DOHH2 (cell line): ENCODE measurements around the gene PHF20.

ENCODE experiments used
- H3F3A ChIP-seq: fragments of 200-600 bp; sonication (generic), shearing (Covaris generic); 2 replicates; pipeline ENCODE4 v1.6.0; 2016; ENCODE audit warnings: antibody characterized with exemption, mild to moderate bottlenecking; ENCODE audit not compliant: control insufficient read depth, insufficient read depth
- H3K27ac ChIP-seq: fragments of 200-600 bp; sonication (generic); 2 replicates; pipeline ENCODE4 v1.5.1; 2014; ENCODE audit warnings: low read depth, mild to moderate bottlenecking, low read length, moderate library complexity
- H3K27me3 ChIP-seq: fragments of 200-600 bp; sonication (generic); 2 replicates; pipeline ENCODE4 v1.6.1; 2014; ENCODE audit warnings: mild to moderate bottlenecking, low read length, mixed read lengths; ENCODE audit not compliant: control insufficient read depth
- H3K36me3 ChIP-seq: fragments of 200-600 bp; sonication (generic); 2 replicates; pipeline ENCODE4 v1.6.1; 2014; ENCODE audit warnings: mild to moderate bottlenecking, low read length, moderate library complexity, mixed read lengths; ENCODE audit not compliant: control insufficient read depth
- H3K4me1 ChIP-seq: fragments of 200-600 bp; sonication (generic); 2 replicates; pipeline ENCODE4 v1.6.1; 2014; ENCODE audit warnings: mild to moderate bottlenecking, low read length, mixed read lengths; ENCODE audit not compliant: control insufficient read depth
- H3K4me2 ChIP-seq: fragments of 200-600 bp; sonication (generic); 2 replicates; pipeline ENCODE4 v1.6.0; 2014; ENCODE audit warnings: mild to moderate bottlenecking, low read length, moderate library complexity
- H3K4me3 ChIP-seq: fragments of 200-600 bp; sonication (generic); 2 replicates; pipeline ENCODE4 v1.5.1; 2014; ENCODE audit warnings: mild to moderate bottlenecking, low read length, mixed read lengths
- H3K79me2 ChIP-seq: fragments of 200-600 bp; sonication (generic); 2 replicates; pipeline ENCODE4 v1.6.1; 2014; ENCODE audit warnings: mild to moderate bottlenecking, low read length, mixed read lengths; ENCODE audit not compliant: control insufficient read depth
- H3K9me2 ChIP-seq: fragments of 200-600 bp; sonication (generic); replicated peaks from 2 replicates; pipeline ENCODE4 v1.6.1; 2014; ENCODE audit warnings: mild to moderate bottlenecking, low read length, mixed read lengths; ENCODE audit not compliant: control insufficient read depth
- H3K9me3 ChIP-seq: fragments of 200-600 bp; sonication (generic); 2 replicates; pipeline ENCODE4 v1.6.1; 2014; ENCODE audit warnings: antibody characterized with exemption, low read length, mixed read lengths; ENCODE audit not compliant: control insufficient read depth, insufficient read depth
- H4K20me1 ChIP-seq: fragments of 200-600 bp; sonication (generic); 2 replicates; pipeline ENCODE4 v1.6.0; 2014; ENCODE audit warnings: low read depth, mild to moderate bottlenecking, antibody characterized with exemption, low read length, moderate library complexity; ENCODE audit not compliant: control insufficient read depth, insufficient read depth
- EZH2phosphoT487 ChIP-seq: fragments of 200-600 bp; sonication (generic); IDR thresholded peaks from 2 replicates; pipeline ENCODE4 v1.6.1; 2017; ENCODE audit warnings: borderline replicate concordance, mild to moderate bottlenecking, antibody characterized with exemption, low read length, moderate library complexity, mixed read lengths
- TF ChIP-seq, protein P1 (sequence below): fragments of 200-600 bp; sonication (generic); IDR thresholded peaks from one replicate; pipeline ENCODE4 v1.5.1; 2014; ENCODE audit warnings: antibody characterized with exemption, mild to moderate bottlenecking, low read depth, low read length; ENCODE audit not compliant: poor library complexity, severe bottlenecking

Gene PHF20

DNA sequence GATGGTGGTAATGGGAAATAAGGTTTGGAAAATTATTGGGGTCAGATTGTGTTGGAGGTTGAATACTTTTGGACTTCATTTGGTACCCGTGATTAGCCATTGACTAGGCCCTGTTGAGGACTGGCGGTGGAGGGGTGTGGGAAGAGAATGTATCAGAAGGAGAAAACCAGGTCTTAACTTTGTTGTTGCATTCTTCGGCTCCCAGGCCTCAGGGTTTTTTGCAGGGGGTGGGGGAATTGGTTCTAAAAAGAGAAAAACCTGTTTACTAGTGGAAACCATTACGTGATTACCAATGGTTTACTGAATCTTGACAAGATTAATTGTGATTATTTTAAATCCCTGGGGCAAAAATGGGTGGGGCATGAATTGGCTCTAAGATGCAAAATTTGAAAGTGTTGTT, 85.1 kb downstream of the PHF20 start:
- Histone ChIP-seq H3K36me3 (peaks cover 5% of the 10 kb centered on the region), H3K27me3 (no peaks in the 10 kb centered on the region), H3K9me3 (no peaks in the 10 kb centered on the region), H3K4me1 (no peaks in the 10 kb centered on the region), H3K4me3 (no peak overlapping the region), H4K20me1 (no peaks in the 10 kb centered on the region), H3K27ac (no peak overlapping the region), H3K9me2 (no peaks in the 10 kb centered on the region), H3F3A (no peaks in the 10 kb centered on the region), H3K4me2 (no peak overlapping the region), H3K79me2 (no peaks in the 10 kb centered on the region)
- TF ChIP-seq, protein P1, sequence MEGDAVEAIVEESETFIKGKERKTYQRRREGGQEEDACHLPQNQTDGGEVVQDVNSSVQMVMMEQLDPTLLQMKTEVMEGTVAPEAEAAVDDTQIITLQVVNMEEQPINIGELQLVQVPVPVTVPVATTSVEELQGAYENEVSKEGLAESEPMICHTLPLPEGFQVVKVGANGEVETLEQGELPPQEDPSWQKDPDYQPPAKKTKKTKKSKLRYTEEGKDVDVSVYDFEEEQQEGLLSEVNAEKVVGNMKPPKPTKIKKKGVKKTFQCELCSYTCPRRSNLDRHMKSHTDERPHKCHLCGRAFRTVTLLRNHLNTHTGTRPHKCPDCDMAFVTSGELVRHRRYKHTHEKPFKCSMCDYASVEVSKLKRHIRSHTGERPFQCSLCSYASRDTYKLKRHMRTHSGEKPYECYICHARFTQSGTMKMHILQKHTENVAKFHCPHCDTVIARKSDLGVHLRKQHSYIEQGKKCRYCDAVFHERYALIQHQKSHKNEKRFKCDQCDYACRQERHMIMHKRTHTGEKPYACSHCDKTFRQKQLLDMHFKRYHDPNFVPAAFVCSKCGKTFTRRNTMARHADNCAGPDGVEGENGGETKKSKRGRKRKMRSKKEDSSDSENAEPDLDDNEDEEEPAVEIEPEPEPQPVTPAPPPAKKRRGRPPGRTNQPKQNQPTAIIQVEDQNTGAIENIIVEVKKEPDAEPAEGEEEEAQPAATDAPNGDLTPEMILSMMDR, result no peak
- TF ChIP-seq EZH2phosphoT487, result no peak

DNA sequence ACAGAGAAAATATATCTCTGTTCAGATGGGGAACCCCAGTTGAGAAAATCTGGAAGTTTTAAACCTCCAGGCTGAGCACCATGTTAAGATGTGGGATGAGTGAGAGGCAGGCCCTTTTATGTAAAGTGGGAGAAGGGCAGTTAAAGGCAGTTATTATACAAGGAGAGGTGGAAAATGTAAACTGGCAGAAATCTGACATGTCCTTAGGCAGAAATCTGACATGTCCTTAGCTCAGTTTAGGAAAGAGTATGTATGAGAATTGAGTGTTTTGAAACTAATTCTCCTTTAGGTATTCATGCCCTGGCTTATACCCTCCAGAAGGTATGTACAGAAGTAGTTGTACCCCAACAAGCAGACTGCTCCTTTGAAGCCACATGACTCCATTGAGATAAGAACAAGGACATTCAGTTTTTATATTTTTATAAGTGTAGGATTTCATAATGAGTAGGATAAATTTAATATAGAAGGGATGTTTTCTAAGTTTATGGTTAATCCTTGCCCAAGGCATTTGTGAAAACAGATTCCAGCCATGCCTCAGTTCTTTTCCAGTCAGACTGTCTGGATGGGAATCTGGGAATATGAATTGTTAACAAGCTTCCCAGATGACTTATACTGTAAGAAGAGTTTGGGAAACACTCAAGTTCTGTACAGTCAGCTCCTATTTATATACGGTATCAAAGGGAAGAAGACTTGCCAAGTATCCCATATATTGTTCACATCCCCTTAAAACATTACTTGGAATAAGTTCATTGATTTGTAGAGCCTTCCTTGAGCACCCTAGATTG, 94.8 kb downstream of the PHF20 start:
- Histone ChIP-seq H3K4me1 (no peaks in the 10 kb centered on the region), H3F3A (peaks cover 3% of the 10 kb centered on the region; the same call in 1 of the 2 replicates), H3K36me3 (peaks cover 24% of the 10 kb centered on the region), H3K9me2 (no peaks in the 10 kb centered on the region), H3K4me2 (no peak overlapping the region), H3K27ac (no peak overlapping the region), H4K20me1 (0 out of 2 replicates have a peak, but pooled peaks cover 2% of the 10 kb centered on the region), H3K27me3 (no peaks in the 10 kb centered on the region), H3K4me3 (no peak overlapping the region), H3K9me3 (no peaks in the 10 kb centered on the region), H3K79me2 (no peaks in the 10 kb centered on the region)
- TF ChIP-seq, protein P1, result no peak
- no peak for TF ChIP-seq EZH2phosphoT487

DNA sequence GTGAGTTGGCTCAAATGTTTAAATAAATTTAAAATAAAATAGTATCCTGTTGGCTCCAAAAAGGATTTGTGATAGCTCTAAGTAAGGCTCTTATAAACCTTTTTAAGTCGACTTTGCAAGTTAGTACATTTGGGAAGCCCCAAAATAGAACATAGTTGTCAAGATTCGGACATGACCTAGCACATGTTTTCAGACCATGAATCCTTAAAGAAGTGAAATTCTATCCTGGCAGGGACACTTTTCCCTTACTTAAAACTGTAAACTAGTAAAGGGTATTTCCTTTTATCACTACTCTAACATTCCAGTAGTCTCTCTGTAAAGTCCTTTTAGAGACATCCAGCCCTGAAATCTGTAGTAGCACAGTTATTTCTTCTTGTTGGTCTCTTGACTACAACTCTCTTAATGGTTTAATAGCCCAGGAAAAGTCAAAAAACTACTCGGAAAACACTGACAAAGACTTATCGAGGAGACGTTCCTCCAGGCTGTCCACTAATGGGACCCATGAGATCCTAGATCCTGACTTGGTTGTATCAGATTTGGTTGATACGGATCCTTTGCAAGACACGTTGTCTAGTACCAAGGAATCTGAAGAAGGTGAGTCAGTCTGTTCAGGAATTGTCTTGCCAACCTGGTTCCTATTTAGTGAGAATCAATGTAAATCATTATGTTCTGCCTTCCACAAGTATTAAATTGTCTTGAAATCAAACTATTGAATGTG, 98.9 kb downstream of the PHF20 start:
- H3K9me3 ChIP-seq, result no peaks in the 10 kb centered on the region
- H3K27me3 ChIP-seq, result no peaks in the 10 kb centered on the region
- H3K79me2 ChIP-seq, result no peaks in the 10 kb centered on the region
- H3K4me2 ChIP-seq, result no peak overlapping the region
- H3K4me1 ChIP-seq, result no peaks in the 10 kb centered on the region
- no peak overlapping the region for H3K4me3 ChIP-seq
- no peaks in the 10 kb centered on the region for H3K9me2 ChIP-seq
- no peaks in the 10 kb centered on the region for H4K20me1 ChIP-seq
- TF ChIP-seq EZH2phosphoT487, result no peak
- TF ChIP-seq, protein P1, result no peak
- peaks cover 3% of the 10 kb centered on the region; the same call in 1 of the 2 replicates for H3F3A ChIP-seq
- peaks cover 15% of the 10 kb centered on the region for H3K36me3 ChIP-seq
- no peak overlapping the region for H3K27ac ChIP-seq
